Measurements from ENCODE around the gene CCDC60. TPM values are rescaled to one million over a fixed set of nuclear protein-coding genes. Genes with fewer than 3 reads are reported as not detected.

CCDC60 gene
- total and polyA plus RNA-seq, 10 of the 15 experiments (the other 5 are each of a cell fraction or from before 2014, with no cell fraction given), result 0.19 TPM; not detected in 9

DNA sequence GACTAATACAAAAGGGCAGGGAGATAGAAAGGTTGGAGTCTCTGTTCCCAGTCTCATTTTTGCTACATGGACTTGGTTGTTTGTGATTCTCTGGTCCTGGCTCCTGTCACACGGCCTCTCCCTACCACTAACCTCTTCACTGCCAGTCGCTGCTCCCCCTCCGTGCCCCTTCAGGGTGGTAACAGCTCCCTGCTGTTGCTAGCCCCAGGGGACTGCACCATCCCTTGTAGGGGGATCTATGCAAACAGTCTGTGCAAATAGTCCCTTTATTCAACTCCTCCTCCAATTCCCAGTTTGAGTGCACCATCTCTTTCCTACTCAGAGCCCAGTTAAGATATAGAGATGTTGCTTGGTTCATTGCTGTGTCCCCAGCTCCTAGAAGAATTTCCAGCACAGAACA is 51.1 kb downstream of the CCDC60 start:
- TF ChIP-seq KAT2A (conservative IDR thresholded peaks at IDR 0.05; ENCODE audit: control insufficient read depth, low read depth, low read length), result no peak
- 10% methylated on average over 3 of the region's 3 CpGs for WGBS (ENCODE audit: insufficient coverage, insufficient replicate concordance, low lambda C conversion rate, missing lambda C conversion rate)
- in situ Hi-C loops (cut with MboI) (no loop called here), intact Hi-C loops (cut with micrococcal nuclease; ENCODE audit: unreplicated experiment) (no loop called here)
- Histone ChIP-seq H3K4me1 (ENCODE audit: control insufficient read depth, insufficient read depth, low read length) (no peaks in the 10 kb centered on the region), H4K20me1 (ENCODE audit: control insufficient read depth, insufficient read depth) (no peaks in the 10 kb centered on the region), H3K36me3 (ENCODE audit: control insufficient read depth in 2 of 2, insufficient read depth in 2 of 2, low read length in 1 of 2) (no peaks in the 10 kb centered on the region), H2AFZ (ENCODE audit: control insufficient read depth, low read depth, low read length) (no peak overlapping the region), H3K4me2 (ENCODE audit: control insufficient read depth, insufficient read depth) (no peak overlapping the region), H3K9me3 (replicated peaks; ENCODE audit: control insufficient read depth, insufficient read depth, low read length) (no peaks in the 10 kb centered on the region), H3K4me3 (no peak overlapping the region), H3K79me2 (ENCODE audit: control insufficient read depth, insufficient read depth, low read length) (no peaks in the 10 kb centered on the region), H3K27me3 (replicated peaks in 1 of 2; ENCODE audit: control insufficient read depth in 2 of 2, insufficient read depth in 2 of 2, low read length in 1 of 2) (no peaks in the 10 kb centered on the region; a peak in 1 of 4 replicates), H3K27ac (ENCODE audit: control insufficient read depth, insufficient read depth) (no peak overlapping the region), H3K9ac (ENCODE audit: control insufficient read depth, insufficient read depth, low read length) (no peak overlapping the region)
- BruUV-seq (replicated peaks), result no TSS peak
- POLR2A ChIA-PET, result no interaction called here
- DNase-seq (ENCODE audit: low read depth, low spot score) (no peak), FAIRE-seq (no peak), ATAC-seq (no peak)
- RAD21 ChIA-PET (ENCODE audit: unreplicated experiment), result no interaction called here
- CTCF ChIA-PET, result interaction anchor here (0.6 kb wide), 1 partner anchor 22 kb away, joined by 3 read pairs; no protein-coding TSS in a partner anchor
- SMC1A ChIA-PET (ENCODE audit: uncharacterized antibody, unreplicated experiment), result no interaction called here

DNA sequence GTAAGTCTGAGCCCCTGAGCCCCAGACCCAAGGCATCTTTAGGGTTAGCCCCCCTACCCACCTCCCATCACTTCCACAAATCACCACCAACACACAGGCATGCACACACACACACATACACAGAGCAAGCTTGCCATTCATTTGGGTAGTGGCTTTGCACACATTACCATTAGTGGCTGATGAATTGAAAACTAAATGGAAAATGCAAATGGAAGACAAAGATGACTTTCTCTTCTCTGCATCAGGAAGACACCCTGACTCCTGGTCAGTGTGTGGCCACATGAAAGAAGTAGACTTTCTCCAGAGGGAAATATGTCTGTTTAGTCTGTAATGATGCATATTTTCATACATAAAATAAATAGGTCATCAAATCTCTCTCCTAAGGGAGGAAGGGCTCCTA is 55.2 kb downstream of the CCDC60 start:
- ChIA-PET RAD21 (ENCODE audit: unreplicated experiment) (no interaction called here), CTCF (no interaction called here), POLR2A (no interaction called here), SMC1A (ENCODE audit: uncharacterized antibody, unreplicated experiment) (no interaction called here)
- no peaks in the 10 kb centered on the region for H3K4me1 ChIP-seq (ENCODE audit: control insufficient read depth, insufficient read depth, low read length)
- no peaks in the 10 kb centered on the region for H4K20me1 ChIP-seq (ENCODE audit: control insufficient read depth, insufficient read depth)
- ATAC-seq, result no peak
- no peaks in the 10 kb centered on the region for H3K79me2 ChIP-seq (ENCODE audit: control insufficient read depth, insufficient read depth, low read length)
- no peaks in the 10 kb centered on the region for H3K36me3 ChIP-seq (ENCODE audit: control insufficient read depth in 2 of 2, insufficient read depth in 2 of 2, low read length in 1 of 2)
- intact Hi-C loops (cut with micrococcal nuclease; ENCODE audit: unreplicated experiment) (no loop called here), in situ Hi-C loops (cut with MboI) (no loop called here)
- TF ChIP-seq TCF3 (IDR thresholded peaks at IDR 0.05; ENCODE audit: borderline replicate concordance, insufficient read depth, low read depth, low read length) (no peak), CBX5 (IDR thresholded peaks at IDR 0.05; ENCODE audit: low read depth) (no peak), KDM1A (IDR thresholded peaks at IDR 0.05; ENCODE audit: borderline replicate concordance) (no peak), CEBPB (IDR thresholded peaks at IDR 0.05; ENCODE audit: borderline replicate concordance in 1 of 2, low read depth in 2 of 2, low read length in 2 of 2) (no peak), IKZF2 (IDR thresholded peaks at IDR 0.05) (no peak)
- TF ChIP-seq, protein P1, sequence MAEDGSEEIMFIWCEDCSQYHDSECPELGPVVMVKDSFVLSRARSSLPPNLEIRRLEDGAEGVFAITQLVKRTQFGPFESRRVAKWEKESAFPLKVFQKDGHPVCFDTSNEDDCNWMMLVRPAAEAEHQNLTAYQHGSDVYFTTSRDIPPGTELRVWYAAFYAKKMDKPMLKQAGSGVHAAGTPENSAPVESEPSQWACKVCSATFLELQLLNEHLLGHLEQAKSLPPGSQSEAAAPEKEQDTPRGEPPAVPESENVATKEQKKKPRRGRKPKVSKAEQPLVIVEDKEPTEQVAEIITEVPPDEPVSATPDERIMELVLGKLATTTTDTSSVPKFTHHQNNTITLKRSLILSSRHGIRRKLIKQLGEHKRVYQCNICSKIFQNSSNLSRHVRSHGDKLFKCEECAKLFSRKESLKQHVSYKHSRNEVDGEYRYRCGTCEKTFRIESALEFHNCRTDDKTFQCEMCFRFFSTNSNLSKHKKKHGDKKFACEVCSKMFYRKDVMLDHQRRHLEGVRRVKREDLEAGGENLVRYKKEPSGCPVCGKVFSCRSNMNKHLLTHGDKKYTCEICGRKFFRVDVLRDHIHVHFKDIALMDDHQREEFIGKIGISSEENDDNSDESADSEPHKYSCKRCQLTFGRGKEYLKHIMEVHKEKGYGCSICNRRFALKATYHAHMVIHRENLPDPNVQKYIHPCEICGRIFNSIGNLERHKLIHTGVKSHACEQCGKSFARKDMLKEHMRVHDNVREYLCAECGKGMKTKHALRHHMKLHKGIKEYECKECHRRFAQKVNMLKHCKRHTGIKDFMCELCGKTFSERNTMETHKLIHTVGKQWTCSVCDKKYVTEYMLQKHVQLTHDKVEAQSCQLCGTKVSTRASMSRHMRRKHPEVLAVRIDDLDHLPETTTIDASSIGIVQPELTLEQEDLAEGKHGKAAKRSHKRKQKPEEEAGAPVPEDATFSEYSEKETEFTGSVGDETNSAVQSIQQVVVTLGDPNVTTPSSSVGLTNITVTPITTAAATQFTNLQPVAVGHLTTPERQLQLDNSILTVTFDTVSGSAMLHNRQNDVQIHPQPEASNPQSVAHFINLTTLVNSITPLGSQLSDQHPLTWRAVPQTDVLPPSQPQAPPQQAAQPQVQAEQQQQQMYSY (CRISPR knock-in tag; IDR thresholded peaks at IDR 0.05), result no peak
- BruUV-seq (replicated peaks), result no TSS peak
- no peak overlapping the region for H3K4me2 ChIP-seq (ENCODE audit: control insufficient read depth, insufficient read depth)
- DNase-seq (ENCODE audit: low read depth, low spot score), result no peak
- no peaks in the 10 kb centered on the region for H3K9me3 ChIP-seq (replicated peaks; ENCODE audit: control insufficient read depth, insufficient read depth, low read length)
- H3K9ac ChIP-seq (ENCODE audit: control insufficient read depth, insufficient read depth, low read length), result no peak overlapping the region
- no peak for FAIRE-seq
- no peak overlapping the region for H3K4me3 ChIP-seq
- H3K27ac ChIP-seq (ENCODE audit: control insufficient read depth, insufficient read depth), result no peak overlapping the region
- no peak overlapping the region for H2AFZ ChIP-seq (ENCODE audit: control insufficient read depth, low read depth, low read length)
- no peaks in the 10 kb centered on the region for H3K27me3 ChIP-seq (replicated peaks in 1 of 2; ENCODE audit: control insufficient read depth in 2 of 2, insufficient read depth in 2 of 2, low read length in 1 of 2)

All from GM12878 (cell line).